ENCODE measurements around the gene TNNC1. TPM values are rescaled to one million over a fixed set of nuclear protein-coding genes. Genes with fewer than 3 reads are reported as not detected.

The TNNC1 gene
- total RNA-seq, 1 experiment from 2014 or later = 5.6 TPM

DNA sequence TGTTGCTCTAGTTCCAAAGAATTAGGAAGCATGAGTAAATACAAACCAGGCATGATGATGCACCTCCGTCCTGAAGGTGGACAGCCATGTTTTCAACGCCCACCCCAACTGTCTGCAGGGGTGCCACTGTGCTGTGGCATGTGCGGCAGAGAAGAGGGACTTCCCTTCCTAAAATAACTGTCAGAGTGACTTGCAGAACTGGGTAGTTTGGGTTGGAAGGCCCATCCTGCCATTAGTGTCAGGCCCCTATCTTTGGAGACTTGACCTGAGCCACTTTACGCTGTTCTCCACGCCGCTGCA lies 23.9 kb upstream of the TNNC1 start (continued):
- no peak for TF ChIP-seq CTCF (IDR thresholded peaks at IDR 0.05)
- no peak for TF ChIP-seq ZNF281 (CRISPR knock-in tag; IDR thresholded peaks at IDR 0.05)
- TF ChIP-seq ZMAT4 (CRISPR knock-in tag; IDR thresholded peaks at IDR 0.05) = no peak
- TF ChIP-seq, protein P1, sequence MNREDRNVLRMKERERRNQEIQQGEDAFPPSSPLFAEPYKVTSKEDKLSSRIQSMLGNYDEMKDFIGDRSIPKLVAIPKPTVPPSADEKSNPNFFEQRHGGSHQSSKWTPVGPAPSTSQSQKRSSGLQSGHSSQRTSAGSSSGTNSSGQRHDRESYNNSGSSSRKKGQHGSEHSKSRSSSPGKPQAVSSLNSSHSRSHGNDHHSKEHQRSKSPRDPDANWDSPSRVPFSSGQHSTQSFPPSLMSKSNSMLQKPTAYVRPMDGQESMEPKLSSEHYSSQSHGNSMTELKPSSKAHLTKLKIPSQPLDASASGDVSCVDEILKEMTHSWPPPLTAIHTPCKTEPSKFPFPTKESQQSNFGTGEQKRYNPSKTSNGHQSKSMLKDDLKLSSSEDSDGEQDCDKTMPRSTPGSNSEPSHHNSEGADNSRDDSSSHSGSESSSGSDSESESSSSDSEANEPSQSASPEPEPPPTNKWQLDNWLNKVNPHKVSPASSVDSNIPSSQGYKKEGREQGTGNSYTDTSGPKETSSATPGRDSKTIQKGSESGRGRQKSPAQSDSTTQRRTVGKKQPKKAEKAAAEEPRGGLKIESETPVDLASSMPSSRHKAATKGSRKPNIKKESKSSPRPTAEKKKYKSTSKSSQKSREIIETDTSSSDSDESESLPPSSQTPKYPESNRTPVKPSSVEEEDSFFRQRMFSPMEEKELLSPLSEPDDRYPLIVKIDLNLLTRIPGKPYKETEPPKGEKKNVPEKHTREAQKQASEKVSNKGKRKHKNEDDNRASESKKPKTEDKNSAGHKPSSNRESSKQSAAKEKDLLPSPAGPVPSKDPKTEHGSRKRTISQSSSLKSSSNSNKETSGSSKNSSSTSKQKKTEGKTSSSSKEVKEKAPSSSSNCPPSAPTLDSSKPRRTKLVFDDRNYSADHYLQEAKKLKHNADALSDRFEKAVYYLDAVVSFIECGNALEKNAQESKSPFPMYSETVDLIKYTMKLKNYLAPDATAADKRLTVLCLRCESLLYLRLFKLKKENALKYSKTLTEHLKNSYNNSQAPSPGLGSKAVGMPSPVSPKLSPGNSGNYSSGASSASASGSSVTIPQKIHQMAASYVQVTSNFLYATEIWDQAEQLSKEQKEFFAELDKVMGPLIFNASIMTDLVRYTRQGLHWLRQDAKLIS (CRISPR knock-in tag; IDR thresholded peaks at IDR 0.05; ENCODE audit: borderline replicate concordance) = no peak
- TF ChIP-seq RELA (CRISPR knock-in tag; IDR thresholded peaks at IDR 0.05; ENCODE audit: borderline replicate concordance) = no peak
- no peak for TF ChIP-seq AR (CRISPR knock-in tag; IDR thresholded peaks at IDR 0.05)
- no peak for TF ChIP-seq RORB (CRISPR knock-in tag; IDR thresholded peaks at IDR 0.05)
- no peak for TF ChIP-seq ZNF671 (CRISPR knock-in tag; IDR thresholded peaks at IDR 0.05)

DNA sequence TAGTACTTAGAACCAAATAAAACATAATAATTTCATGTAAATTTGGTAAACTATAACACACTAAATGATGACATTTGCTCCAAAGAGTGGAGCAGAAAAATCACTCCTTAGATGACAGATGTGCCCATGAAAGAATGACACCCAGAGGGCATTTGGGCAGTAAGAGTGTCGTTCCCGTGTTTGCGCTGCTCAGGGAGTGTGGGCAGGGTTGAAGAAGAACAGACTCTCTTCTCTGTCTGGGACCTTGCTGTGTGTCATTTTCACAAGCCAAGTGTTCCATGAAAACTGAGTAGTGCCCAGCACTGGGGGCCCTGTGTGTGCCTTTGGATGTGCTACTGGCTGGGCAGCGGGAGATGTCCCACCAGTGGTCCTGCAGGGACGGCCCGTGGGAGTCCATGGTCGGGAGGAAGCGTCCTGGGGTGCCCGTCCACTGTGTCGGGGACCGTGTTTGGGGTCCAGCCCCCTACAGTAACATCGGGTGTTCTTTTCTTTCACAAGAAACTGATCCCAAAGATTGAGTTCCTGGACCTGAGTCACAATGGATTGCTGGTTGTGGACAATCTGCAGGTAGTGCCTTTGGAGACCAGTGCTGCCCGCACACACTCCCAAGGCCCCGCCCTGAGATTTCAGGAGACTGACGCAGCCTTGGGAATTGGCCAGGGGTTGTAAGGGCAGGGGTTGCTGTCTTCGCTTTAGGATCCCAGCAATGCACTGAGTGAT lies 23.4 kb upstream of the TNNC1 start:
- peaks cover 75% of the 10 kb centered on the region for H3K36me3 Mint-ChIP-seq
- ATAC-seq (no peak), DNase-seq (ENCODE audit: low spot score) (no peak)
- CTCF ChIA-PET = no interaction called here
- H3K27ac Mint-ChIP-seq = no peak overlapping the region
- no peak overlapping the region for H3K4me3 Mint-ChIP-seq
- H3K4me1 Mint-ChIP-seq = no peaks in the 10 kb centered on the region
- no peaks in the 10 kb centered on the region for H3K9me3 Mint-ChIP-seq
- no peaks in the 10 kb centered on the region for H3K27me3 Mint-ChIP-seq (ENCODE audit: low read depth)
- TF ChIP-seq ETV6 (CRISPR knock-in tag; IDR thresholded peaks at IDR 0.05) (no peak), NFATC4 (CRISPR knock-in tag; IDR thresholded peaks at IDR 0.05) (no peak), SMAD3 (CRISPR knock-in tag; IDR thresholded peaks at IDR 0.05; ENCODE audit: borderline replicate concordance) (no peak)
- POLR2A ChIA-PET = no interaction called here

GRCh38 chr3:52473026-52473425 lies 19.2 kb upstream of the TNNC1 start:
- Mint-ChIP-seq H3K9me3 (no peaks in the 10 kb centered on the region), H3K4me3 (no peak overlapping the region), H3K27me3 (ENCODE audit: low read depth) (no peaks in the 10 kb centered on the region), H3K27ac (no peak overlapping the region), H3K36me3 (peaks cover 54% of the 10 kb centered on the region), H3K4me1 (no peaks in the 10 kb centered on the region)
- DNase-seq (ENCODE audit: low spot score) = no peak
- POLR2A ChIA-PET = interaction anchor here (0.6 kb wide), 1 partner anchor 99 kb away, joined by 3 read pairs; no protein-coding TSS in a partner anchor
- ATAC-seq = no peak
- CTCF ChIA-PET = interaction anchor here (1.8 kb wide), 1 partner anchor 17 kb away, joined by 10 read pairs; no protein-coding TSS in a partner anchor
- TF ChIP-seq, protein P2, sequence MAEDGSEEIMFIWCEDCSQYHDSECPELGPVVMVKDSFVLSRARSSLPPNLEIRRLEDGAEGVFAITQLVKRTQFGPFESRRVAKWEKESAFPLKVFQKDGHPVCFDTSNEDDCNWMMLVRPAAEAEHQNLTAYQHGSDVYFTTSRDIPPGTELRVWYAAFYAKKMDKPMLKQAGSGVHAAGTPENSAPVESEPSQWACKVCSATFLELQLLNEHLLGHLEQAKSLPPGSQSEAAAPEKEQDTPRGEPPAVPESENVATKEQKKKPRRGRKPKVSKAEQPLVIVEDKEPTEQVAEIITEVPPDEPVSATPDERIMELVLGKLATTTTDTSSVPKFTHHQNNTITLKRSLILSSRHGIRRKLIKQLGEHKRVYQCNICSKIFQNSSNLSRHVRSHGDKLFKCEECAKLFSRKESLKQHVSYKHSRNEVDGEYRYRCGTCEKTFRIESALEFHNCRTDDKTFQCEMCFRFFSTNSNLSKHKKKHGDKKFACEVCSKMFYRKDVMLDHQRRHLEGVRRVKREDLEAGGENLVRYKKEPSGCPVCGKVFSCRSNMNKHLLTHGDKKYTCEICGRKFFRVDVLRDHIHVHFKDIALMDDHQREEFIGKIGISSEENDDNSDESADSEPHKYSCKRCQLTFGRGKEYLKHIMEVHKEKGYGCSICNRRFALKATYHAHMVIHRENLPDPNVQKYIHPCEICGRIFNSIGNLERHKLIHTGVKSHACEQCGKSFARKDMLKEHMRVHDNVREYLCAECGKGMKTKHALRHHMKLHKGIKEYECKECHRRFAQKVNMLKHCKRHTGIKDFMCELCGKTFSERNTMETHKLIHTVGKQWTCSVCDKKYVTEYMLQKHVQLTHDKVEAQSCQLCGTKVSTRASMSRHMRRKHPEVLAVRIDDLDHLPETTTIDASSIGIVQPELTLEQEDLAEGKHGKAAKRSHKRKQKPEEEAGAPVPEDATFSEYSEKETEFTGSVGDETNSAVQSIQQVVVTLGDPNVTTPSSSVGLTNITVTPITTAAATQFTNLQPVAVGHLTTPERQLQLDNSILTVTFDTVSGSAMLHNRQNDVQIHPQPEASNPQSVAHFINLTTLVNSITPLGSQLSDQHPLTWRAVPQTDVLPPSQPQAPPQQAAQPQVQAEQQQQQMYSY (CRISPR knock-in tag; IDR thresholded peaks at IDR 0.05) = no peak
- TF ChIP-seq ZNF671 (CRISPR knock-in tag; IDR thresholded peaks at IDR 0.05) (no peak), NFE2L1 (CRISPR knock-in tag; IDR thresholded peaks at IDR 0.05) (no peak), NR3C1 (CRISPR knock-in tag; conservative IDR thresholded peaks at IDR 0.05; ENCODE audit: low read depth) (no peak), HMGA2 (CRISPR knock-in tag; IDR thresholded peaks at IDR 0.05) (no peak), E2F1 (CRISPR knock-in tag; IDR thresholded peaks at IDR 0.05) (no peak)

All from WTC11 (cell line).